ENCODE data around the gene NSUN7.
"Not testable (repeated sequence)": the region's sequence is repeated elsewhere in the genome, so short reads cannot be mapped to it uniquely, and the experiment has no call there.

The NSUN7 gene

GRCh38 chr4:40812856-40813255, 63.1 kb downstream of the NSUN7 start:
- CTCF ChIA-PET, result interaction anchor here (0.6 kb wide), 1 partner anchor 79 kb away, joined by 3 read pairs; no protein-coding TSS in a partner anchor
- no peak overlapping the region for H3K4me3 ChIP-seq (ENCODE audit: low read depth, low read length)
- peaks cover 0 to 25% of the 10 kb centered on the region in 2 experiments; a peak in 1 of 3 replicates for H3K36me3 ChIP-seq (ENCODE audit: control insufficient read depth in 2 of 2, insufficient read depth in 1 of 2, low read length in 2 of 2)
- no peaks in the 10 kb centered on the region for H3K4me1 ChIP-seq (ENCODE audit: control insufficient read depth, insufficient read depth, low read length)
- no peaks in the 10 kb centered on the region for H3K9me3 ChIP-seq (ENCODE audit: control insufficient read depth, insufficient read depth, low read depth, low read length)
- no peak overlapping the region for H3K27ac ChIP-seq (ENCODE audit: extremely low read depth, low read depth, low read length)
- no peak for TF ChIP-seq ZNF138 (tag by site-specific recombination; IDR thresholded peaks at IDR 0.05; ENCODE audit: borderline replicate concordance)
- TF ChIP-seq ZBTB17 (tag by site-specific recombination; IDR thresholded peaks at IDR 0.05), result no peak
- no peak for TF ChIP-seq PBX3 (CRISPR knock-in tag; IDR thresholded peaks at IDR 0.05)
- no peak for TF ChIP-seq ZNF585B (tag by site-specific recombination; IDR thresholded peaks at IDR 0.05)
- no peak for TF ChIP-seq ZNF394 (tag by site-specific recombination; IDR thresholded peaks at IDR 0.05; ENCODE audit: borderline replicate concordance)
- no peak for TF ChIP-seq ZNF211 (tag by site-specific recombination; IDR thresholded peaks at IDR 0.05; ENCODE audit: low read depth)
- TF ChIP-seq HOXD13 (CRISPR knock-in tag; IDR thresholded peaks at IDR 0.05; ENCODE audit: borderline replicate concordance), result no peak
- no peak for TF ChIP-seq ZBTB1 (tag by site-specific recombination; IDR thresholded peaks at IDR 0.05)
- TF ChIP-seq ZNF391 (tag by site-specific recombination; IDR thresholded peaks at IDR 0.05; ENCODE audit: borderline replicate concordance, low read depth), result no peak
- TF ChIP-seq ZFP3 (tag by site-specific recombination; IDR thresholded peaks at IDR 0.05; ENCODE audit: low read depth), result no peak
- TF ChIP-seq ZNF148 (tag by site-specific recombination; IDR thresholded peaks at IDR 0.05; ENCODE audit: borderline replicate concordance), result no peak
- TF ChIP-seq GLIS2 (tag by site-specific recombination; IDR thresholded peaks at IDR 0.05), result no peak
- no peak for TF ChIP-seq ZNF518A (tag by site-specific recombination; conservative IDR thresholded peaks at IDR 0.05; ENCODE audit: low read depth)
- no peak for TF ChIP-seq ZSCAN5A (tag by site-specific recombination; IDR thresholded peaks at IDR 0.05)
- TF ChIP-seq ZSCAN18 (tag by site-specific recombination; IDR thresholded peaks at IDR 0.05), result no peak
- no peak for TF ChIP-seq GLIS1 (tag by site-specific recombination; IDR thresholded peaks at IDR 0.05)
- TF ChIP-seq BCL11A (tag by site-specific recombination; IDR thresholded peaks at IDR 0.05; ENCODE audit: low read depth), result no peak
- TF ChIP-seq KLF10 (tag by site-specific recombination; IDR thresholded peaks at IDR 0.05), result no peak
- POLR2A ChIA-PET, result no interaction called here

- H3K4me1 ChIP-seq (ENCODE audit: control insufficient read depth, insufficient read depth, low read length); POLR2A ChIA-PET; CTCF ChIA-PET; H3K27ac ChIP-seq (ENCODE audit: extremely low read depth, low read depth, low read length); H3K9me3 ChIP-seq (ENCODE audit: control insufficient read depth, insufficient read depth, low read depth, low read length); H3K4me3 ChIP-seq (ENCODE audit: low read depth, low read length): not testable (repeated sequence)
- peaks cover 0 to 33% of the 10 kb centered on the region in 2 experiments; a peak in 1 of 3 replicates for H3K36me3 ChIP-seq (ENCODE audit: control insufficient read depth in 2 of 2, insufficient read depth in 1 of 2, low read length in 2 of 2)
These were observed 67.4 kb downstream of the NSUN7 start for GRCh38 chr4:40817157-40817556.
